GM18520 (cell line): ENCODE data around the gene DDR1.

Experiments used
- ATAC-seq: cut with Tn5 transposase; IDR thresholded peaks from one replicate; pipeline ENCODE4 v1.9.1; 2021; ENCODE audit not compliant: unreplicated experiment

DDR1 gene

GRCh38 chr6:30880698-30881252 is 3.5 kb upstream of the DDR1 start:
- ATAC-seq: no peak

DNA sequence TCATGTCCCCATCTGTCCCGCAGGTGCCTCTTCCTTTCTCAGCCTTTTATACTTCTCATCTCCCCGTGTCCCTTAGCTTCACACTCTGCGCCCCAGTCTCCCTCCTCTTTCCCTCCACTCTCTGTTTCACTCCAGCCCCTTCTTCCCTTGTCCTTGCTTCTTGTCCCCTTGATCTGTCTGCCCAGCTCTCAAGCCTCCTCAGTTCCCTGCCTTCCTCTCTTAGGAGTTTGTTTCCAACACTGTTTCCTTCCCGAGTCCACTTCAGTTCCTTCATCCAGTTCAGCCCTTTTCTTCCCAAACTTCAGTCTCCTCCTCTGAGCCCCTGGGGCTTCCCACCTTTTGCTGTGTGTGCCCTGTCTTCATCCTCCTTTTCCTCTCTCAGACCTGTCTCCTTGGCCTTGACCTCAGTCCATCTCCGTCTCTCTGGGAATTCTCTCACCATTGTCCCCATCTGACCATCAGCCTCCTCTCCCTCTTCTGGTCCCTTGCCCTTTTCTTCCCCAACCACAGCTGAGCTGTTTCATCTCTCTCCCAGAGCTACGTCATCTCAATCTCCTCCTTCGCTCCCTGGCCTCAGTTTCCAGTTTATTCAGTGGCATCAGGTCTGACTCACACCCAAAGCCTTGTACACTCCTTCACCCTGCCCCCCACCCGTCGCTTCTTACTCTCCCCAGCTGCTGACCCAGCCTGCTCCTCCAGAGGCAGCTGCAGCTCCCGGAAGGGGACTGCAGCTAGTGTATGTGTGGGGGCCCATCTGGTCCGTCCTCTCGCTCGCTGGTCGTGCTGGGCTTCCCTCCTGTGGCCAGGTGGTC is 2.7 kb upstream of the DDR1 start:
- ATAC-seq: no peak

DNA sequence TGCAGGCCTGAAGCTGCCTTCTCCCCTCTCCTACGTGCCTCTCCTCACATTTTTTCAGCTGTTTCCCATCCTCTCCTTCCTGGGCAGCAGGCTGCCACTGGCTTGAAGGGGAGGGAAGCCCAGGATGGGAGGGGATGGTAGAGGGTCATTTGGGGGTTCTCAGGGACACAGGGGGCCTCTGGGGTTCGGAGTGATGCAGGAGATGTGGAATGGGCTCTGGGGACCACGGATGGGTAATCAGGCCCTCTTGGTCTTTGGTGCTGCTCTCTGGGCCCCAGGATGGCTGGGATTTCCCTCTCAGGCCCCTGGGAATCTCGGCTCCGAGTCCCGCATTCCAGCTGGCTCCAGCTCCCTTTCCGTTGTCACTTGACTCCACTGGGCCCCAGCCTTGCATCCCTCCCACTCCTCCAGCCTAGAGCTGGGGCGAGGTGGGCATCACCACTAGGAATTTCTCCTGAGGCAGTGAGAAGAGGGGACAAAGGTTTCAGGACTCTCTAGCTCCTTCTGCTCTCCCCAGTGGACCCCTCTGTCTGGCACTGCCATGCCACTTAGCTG is 2.0 kb upstream of the DDR1 start:
- ATAC-seq: no peak

- no peak for ATAC-seq
Observed at GRCh38 chr6:30882759-30883684, 1.3 kb upstream of the DDR1 start.

DNA sequence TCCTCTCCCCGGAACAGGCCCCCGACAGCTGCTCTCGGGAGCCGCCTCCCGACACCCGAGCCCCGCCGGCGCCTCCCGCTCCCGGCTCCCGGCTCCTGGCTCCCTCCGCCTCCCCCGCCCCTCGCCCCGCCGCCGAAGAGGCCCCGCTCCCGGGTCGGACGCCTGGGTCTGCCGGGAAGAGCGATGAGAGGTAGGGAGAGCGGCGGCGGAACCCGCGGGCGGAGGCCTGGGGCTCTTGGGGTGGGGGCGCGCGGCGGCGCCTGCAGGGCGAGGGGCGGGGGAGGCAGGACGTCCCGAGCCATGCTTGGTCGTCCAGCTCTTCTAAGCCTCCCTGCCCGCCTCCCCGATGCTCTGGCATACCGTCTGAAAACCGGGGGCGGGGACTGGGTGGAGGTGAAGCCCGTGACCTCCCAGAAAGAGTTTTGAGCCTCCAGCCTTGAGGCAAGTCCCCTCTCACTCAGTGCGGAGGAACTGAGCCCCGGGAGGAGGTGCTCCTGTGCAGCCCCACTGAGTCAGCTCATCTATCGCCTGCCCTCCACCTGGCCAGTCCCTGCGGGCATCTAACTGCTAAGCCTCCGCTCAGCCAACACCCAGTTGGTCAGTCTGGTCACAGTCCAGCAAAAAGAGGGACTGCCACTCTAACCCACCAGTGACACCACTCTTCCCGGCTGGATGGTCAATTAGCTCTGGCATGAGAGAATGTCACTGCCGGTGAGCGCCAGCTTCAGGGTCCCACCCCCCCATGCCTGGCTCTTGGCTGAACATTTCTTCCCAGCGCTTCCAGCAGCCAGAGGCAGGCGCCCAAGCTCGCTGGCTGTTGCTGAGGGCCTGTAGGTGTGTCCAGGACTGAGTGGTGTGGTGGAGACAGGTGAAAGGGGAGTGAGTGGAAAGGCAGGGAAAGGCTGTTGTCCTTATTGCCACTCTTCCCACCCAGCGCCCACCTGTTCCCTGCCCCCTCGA is 482 bp downstream of the DDR1 start:
- ATAC-seq: no peak

GRCh38 chr6:30885481-30885998 is 1.2 kb downstream of the DDR1 start:
- ATAC-seq: no peak

- no peak for ATAC-seq
Observed at GRCh38 chr6:30885999-30886896, 1.9 kb downstream of the DDR1 start.

DNA sequence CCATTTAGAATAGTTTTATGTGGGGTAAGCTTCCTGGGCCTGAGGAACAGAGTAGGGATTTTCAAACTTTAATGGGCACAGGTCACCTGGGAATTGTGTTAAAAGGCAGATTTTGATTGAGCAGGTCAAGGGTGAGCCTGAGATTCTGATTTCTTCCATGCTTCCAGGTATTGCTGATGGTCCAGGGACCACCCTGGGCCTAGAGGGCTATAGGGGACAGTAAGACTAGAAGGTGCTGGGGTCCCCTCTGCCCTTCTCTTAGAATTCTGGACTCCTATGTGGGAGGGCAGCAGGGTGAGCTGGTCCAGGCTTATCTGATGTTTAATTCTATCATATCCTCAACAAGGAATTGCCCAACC is 2.6 kb downstream of the DDR1 start:
- no peak for ATAC-seq

DNA sequence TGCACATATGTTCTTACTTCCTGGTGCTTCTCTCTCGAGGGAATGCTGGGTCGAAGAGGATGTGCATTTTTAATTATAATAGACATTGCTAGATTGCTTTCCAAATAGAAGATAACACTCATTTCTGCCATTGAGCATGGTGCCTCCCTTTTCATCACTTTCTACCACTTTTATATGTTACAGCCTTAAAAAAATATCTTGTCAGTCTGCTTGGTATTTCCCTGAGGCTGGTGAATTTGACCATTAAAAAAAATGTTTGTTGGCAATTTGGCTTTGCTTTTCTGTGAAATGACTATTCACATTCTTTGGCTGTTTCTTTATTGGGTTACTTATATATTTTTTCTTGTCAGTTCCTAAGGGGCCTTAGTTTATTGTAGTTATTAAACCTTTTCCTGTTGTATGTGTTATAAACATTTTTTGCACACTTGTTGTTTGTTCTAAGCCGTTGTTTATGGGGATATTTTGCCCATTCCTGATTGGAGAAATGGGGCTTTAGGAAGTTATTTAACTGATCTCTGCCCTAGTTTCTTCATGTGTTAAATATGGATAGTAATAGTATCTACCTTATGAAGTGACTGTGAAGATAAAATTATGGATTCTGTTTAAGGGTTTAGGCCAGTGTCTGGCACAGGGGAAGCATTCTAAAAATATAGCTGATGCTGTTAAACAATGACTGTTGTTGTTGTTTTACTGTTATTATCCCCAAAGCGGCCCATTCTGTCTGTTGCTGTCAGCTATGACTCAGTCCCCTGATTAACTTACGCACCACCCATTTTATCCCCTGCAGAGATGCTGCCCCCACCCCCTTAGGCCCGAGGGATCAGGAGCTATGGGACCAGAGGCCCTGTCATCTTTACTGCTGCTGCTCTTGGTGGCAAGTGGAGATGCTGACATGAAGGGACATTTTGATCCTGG is 3.8 kb downstream of the DDR1 start:
- ATAC-seq: no peak

GRCh38 chr6:30888816-30889495 is 4.6 kb downstream of the DDR1 start:
- no peak for ATAC-seq

GRCh38 chr6:30889496-30889885 is 5.2 kb downstream of the DDR1 start:
- no peak for ATAC-seq

- ATAC-seq: no peak
Observed at GRCh38 chr6:30889921-30890645, 5.8 kb downstream of the DDR1 start.

- no peak for ATAC-seq
Observed at GRCh38 chr6:30890646-30891449, 6.5 kb downstream of the DDR1 start.

GRCh38 chr6:30891450-30891723 is 7.1 kb downstream of the DDR1 start:
- no peak for ATAC-seq

DNA sequence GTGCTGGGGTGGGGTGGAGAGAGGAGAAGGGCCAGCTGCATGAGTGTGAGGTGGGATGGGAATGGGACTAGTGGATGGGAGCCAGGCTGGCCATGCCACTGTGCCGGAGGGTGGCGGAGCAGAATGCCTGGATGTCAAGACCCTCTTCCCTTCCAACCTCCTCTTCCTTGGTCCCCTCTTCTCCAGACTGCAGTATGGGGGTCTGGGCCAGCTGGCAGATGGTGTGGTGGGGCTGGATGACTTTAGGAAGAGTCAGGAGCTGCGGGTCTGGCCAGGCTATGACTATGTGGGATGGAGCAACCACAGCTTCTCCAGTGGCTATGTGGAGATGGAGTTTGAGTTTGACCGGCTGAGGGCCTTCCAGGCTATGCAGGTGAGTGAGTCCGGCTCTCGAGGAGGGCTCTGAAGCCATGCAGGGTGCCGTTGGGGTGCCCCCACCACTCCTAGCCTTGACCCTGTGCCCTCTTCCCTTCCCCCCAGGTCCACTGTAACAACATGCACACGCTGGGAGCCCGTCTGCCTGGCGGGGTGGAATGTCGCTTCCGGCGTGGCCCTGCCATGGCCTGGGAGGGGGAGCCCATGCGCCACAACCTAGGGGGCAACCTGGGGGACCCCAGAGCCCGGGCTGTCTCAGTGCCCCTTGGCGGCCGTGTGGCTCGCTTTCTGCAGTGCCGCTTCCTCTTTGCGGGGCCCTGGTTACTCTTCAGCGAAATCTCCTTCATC is 7.7 kb downstream of the DDR1 start:
- ATAC-seq: no peak
